GM10847 (cell line): Measurements from ENCODE around the gene TMEM30B.

Experiments used
- POLR2A ChIP-seq: IDR thresholded peaks from 2 replicates; pipeline ENCODE4 v1.6.1; 2011; ENCODE audit not compliant: insufficient read length; ENCODE audit errors: extremely low read depth

Gene TMEM30B

DNA sequence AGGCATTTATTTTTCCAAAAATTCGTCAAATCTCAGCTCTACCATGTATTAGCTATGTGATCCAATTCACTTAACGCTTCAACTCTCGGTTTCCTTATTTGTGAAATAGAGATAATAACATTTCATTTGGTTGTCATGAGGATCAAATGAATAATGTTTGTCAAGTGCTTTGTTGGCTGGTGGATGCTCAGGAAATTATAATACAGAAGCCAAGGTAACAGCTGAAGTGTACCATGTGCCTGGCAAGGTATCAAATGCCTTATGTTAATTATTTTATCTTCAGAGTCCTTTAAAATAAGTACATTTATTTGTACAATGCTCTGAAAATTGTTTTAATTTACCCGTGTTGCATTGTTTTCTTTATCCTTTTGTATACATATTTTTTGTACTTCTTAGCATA, 34.2 kb upstream of the TMEM30B start:
- no peak for TF ChIP-seq POLR2A

DNA sequence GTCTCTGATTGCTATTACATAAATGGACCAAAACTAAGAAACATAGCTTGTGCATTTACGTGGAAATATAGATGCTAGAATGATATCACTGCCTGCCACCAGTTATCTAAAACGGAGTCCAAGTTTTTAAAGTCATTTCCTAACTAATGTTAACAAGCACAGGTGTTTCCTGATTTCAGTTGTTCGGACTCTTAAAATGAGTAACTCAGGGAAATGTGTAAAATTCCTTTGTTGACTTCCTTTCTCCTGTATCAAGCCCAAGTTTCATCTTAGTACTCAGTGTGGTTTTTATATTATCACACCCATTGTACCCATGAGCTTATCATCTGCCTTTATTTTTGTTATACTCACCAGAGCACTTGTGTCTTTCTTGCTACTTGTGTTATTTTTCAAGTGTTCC, 27.1 kb upstream of the TMEM30B start:
- TF ChIP-seq POLR2A = no peak

DNA sequence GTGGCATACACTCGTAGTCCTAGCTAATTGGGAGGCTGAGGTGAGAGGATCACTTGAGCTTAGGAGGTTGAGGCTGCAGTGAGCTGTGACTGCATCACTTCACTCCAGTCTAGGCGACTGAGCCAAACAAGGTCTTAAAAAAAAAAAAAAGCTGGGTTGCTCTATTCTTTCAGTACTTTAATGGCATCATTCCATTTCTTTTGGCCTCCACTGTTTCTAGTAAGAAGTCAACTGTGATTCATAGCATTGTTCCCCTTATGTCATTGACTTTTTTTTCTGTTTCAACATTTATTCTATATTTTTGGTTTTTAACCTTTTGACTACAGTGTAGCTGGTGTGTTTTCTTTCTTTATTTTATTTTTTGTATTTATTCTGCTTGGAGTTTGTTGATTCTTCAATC, 23.6 kb upstream of the TMEM30B start:
- TF ChIP-seq POLR2A = no peak

DNA sequence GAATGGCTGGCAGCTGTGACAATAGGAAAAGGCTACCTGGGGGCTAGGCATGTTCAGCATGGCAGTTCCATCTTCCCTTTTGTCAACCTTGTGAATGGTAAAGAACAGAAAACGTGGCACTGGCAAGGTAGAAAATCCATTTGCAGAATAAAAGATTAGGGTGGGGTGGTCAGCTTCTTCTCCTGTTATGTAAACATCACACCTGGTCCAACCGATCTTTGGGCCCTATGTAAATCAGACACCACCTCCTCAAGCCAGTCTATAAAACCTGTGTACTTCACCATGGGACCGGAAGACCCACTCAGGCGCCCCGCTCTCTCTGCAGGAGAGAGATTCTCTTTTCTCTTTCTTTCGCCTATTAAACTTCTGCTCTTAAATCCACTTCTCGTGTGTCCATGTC, 19.6 kb upstream of the TMEM30B start:
- TF ChIP-seq POLR2A = no peak

DNA sequence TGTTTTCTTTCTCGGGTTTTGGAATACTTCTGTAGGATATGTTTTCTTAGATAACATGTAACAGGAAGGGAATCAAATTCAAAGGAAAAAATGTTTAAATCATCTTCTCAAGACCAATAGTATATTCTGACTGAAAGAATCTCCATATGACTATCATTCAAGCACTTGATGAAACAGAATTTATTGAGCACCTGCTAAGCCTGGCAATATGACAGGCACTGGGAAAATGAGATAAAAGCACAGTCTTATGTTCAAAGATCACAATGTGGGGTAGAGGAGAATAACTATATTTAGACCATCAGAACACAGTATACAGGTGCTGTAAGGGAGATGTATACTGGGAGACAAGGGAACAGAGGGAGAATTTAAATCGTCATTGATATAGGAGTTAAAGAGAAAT, 19.1 kb upstream of the TMEM30B start:
- no peak for TF ChIP-seq POLR2A

DNA sequence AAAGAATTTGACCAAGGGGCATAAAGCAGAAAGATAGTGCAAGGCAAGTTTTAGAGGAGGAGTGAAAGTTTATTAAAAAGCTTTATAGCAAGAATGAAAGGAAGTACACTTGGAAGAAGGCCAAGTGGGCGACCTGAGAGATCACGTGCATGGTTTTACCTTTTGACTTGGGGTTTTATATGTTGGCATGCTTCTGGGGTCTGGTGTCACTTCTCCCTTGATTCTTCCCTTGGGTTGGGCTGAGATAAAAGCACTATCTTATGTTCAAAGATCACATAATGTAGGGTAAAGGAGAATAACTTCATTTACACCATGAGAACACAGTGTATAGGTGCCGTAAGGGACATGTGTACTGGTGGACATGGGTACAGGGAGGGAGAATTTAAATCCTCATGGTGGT, 17.7 kb upstream of the TMEM30B start:
- TF ChIP-seq POLR2A = no peak

DNA sequence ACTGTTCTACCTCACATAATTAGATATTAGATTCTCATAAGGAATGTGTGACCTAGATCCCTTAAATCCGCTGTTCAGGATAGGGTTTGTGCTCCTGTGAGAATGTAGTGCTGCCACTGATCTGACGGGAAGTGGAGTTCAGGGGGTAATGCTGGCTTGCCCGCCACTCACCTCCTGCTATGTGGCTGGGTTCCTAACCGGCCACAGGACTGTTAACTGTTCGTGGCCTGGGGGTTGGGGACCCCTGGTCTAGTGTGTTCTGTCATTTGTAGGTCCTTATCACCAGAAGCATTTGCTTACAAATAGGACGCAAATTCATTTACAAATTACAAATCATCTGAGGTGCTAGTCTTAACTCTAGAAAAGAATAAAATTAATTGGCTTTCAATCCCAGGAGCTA, 16.4 kb upstream of the TMEM30B start:
- no peak for TF ChIP-seq POLR2A

DNA sequence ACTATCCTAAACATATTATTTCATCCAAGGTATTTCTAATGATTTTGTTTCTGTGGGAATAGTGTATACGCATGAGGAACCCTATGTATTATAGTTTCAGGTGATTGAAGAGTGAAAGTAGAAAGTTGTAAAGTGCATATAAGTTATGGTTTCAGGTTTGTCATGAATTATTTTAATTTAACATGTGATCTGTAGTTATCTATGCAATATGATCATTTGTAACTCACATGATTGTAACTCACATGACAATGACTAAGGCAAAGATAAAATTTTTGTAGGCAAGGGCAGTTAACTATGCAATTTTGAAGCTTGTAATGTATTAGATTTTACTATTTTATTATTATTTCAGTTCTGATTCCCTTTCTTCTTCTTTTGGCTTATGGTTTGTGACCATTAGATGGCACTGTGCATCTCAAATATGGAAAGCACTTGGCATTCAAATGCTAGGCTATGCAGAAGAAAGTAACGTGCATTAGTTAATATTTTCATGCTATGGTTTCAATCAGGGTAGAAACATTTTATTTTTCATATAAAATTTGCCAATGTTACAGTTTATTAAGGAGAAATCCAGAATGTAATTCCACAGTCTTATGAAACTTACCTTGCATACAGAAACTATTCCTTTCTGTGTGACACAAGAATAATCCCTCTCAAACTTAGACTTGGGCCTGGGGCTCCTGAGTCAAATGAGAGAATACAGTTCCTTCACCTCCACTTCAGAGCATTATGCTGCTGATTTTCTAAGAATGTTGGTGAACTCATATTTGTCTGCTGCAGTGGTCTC, 15.8 kb upstream of the TMEM30B start:
- TF ChIP-seq POLR2A = no peak

DNA sequence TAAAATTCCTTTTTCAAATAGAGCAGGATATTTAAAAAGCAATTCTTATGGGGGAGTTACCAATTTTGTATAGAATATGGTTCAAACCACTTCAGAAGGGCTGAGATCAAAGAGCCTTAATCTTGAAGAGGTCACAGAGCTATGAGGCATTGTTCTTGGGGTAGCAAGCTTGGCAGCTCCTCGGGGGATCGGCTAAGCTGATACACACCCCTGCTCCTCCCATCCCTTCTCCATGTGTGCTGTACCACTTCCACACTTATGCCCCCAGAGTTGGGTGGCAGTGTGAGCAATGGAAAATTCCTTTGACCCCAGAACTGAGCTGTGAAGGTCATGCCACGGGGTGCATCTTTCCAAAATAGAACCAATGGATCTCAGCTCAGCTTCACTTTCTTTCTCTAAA, 15.0 kb upstream of the TMEM30B start:
- TF ChIP-seq POLR2A = no peak

DNA sequence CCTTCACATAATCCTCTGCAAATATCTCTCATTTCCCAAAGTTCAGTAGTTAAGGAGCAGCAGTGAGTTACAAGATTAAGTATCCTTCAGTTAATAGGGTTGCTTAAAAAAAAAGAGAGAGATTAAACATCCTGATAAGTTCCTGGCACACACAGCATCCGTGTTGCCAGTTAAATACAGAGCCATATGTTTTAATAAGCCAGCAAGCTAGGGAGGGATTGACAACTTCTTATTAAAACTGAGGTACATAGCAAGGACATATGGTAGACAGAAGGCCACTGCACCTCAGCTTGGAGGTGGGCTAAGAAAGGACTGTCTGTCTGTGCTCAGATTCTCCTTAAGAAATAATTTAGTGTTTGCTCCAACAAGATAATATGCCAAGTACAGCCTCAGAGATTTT, 9.6 kb upstream of the TMEM30B start:
- TF ChIP-seq POLR2A = no peak

DNA sequence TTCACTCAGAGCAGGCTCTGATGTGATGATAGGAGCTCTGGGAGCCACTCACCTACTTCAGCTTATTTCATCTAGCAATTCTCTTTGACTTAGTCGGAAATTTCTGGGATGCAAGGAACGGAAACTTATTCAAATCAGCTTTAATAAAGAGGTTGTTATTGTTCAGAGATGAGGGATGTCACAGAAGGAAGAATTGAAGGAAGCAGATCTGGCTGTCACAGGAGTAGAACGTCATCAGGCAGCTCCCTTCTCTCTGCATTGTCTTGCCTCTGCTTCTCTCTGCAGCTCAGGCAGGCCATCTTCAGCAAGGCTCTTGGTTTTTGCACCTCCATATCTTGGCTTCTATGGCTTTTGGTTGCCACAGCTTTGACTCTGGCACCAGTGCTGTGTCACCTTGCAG, 7.6 kb upstream of the TMEM30B start:
- no peak for TF ChIP-seq POLR2A

DNA sequence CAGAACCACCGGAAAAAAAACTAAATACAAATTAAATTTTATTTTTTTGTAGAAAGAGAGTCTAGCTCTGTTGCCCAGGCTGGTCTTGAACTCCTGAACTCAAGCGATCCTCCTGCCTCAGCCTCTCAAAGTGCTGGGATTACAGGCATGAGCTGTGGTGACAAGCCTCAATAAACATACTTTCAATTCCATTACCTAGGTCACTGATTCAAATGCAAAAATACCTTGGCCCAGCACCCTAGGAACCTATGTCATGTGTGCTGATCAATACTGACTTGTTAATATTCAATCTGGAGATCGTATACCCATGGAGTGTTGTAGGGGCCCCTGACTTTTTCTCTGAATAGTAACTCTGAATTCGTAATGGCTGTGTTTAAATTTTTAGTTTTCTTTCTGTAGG, 7.1 kb upstream of the TMEM30B start:
- no peak for TF ChIP-seq POLR2A

DNA sequence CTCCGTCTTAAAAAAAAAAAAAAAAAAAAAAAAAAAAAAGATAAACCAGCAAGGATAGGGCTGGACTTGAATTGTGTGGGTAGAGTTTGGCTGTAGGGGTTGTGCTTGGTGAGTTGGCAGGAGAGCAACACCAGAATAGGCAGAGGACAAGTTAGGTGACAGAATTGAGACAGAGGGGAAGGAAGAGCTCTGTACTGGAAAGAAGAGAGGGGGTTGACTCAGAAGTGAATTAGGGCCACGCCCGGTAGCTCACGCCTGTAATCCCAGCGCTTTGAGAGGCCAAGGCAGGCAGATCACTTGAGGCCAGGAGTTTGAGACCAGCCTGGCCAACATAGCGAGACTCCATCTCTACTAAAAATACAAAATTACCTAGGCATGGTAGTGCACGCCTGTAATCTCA, 6.1 kb upstream of the TMEM30B start:
- no peak for TF ChIP-seq POLR2A

DNA sequence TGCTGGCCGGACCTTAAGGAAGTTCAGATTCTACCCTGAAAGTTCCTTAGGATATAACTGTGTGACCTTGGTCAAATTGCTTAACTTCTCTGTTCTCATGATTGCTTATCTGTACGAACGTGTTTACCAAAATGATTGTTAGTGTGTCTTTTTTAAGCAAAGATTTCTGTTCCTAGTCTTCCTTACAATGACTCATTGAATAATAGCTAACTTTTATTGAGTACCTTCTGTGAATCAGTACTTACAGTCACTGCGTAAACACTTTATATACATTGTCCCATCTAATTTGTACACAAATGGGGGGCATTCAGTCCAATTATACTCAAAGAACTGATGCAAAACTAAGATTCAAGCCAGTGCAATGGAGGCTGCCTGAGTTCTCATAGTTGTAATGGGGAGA, 4.2 kb upstream of the TMEM30B start:
- TF ChIP-seq POLR2A = no peak

DNA sequence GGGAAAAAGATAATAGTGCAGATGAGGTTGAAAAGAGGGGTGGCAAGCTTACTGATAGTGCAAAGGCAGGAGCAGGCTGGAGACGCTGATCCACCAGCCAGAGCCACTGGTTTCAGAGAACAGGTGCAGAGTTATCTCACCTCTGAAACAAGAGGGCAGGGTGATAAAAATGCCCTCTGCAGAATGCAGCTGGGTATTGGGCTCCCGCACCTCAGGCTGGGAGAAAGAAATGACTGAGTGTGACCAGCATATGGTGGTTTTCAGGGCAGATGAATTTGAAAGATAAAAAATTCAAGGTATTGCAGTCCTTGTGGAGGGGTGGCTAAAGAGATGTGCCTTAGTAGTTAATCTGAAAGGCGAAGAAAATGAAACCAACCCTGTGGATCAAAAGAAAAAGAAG, 2.9 kb upstream of the TMEM30B start:
- TF ChIP-seq POLR2A = no peak

DNA sequence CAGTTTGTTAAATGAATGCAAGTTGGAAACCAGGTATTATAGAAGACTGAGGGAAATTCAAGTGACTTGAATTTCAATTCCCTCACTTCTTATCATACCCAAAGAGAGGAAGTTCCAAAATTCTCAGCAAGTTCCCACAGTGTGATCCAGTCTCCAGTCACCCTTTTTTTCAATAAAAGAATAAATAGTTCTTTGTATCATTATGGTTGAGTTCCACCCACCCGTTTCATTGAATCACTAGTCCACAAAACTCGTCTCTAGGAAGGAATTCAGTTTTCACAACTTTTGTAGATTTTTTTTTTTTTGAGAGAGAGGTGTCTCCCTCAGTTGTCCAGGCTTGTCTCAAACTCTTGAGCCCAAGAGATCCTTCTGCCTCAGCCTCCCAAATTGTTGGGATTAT, 1.6 kb upstream of the TMEM30B start:
- TF ChIP-seq POLR2A = no peak

DNA sequence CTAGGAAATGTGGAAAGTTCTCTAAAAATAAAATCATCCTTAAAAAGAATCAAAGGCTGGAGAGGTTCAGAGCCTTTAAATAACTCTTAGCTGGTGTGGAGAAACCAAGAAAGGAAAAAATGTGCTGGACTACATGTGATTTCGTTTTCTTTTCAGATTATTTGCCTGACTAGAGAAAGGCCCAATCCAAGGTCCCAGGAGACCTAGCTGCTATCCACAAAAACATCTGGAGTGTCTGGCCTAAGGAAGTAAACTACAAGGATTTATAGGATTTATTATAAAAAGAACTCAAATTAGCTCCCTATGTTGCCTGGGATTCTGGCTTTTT, 774 bp upstream of the TMEM30B start:
- TF ChIP-seq POLR2A = no peak
